K562 (cell line): ENCODE data around the gene HOXA1. TPM values are rescaled to one million over a fixed set of nuclear protein-coding genes. Genes with fewer than 3 reads are reported as not detected.

Experiments
- ATAC-seq: fragments of 200-7000 bp; cut with Tn5 transposase; 3 replicates; pipeline ENCODE4 v1.9.1; 2020; ENCODE audit warnings: moderate library complexity
- BruUV-seq: library from RNA; stranded (reverse); fragments of 400-500 nt; replicated peaks from 2 replicates; lab custom pipeline; 2021; lab: Mats Ljungman, UMichigan
- CTCF ChIA-PET: fragments of 300-600 bp; formaldehyde crosslinking; extraction: SDS; loops from one replicate; lab custom pipeline; 2021; ENCODE audit warnings: low intra/inter-chr PET ratio; lab: Yijun Ruan, JAX
- POLR2A ChIA-PET: fragments of 300-600, 350-650 bp; sonication (Branson Sonifier 250); formaldehyde crosslinking; extraction: SDS; loops from one replicate; lab custom pipeline; 2021; ENCODE audit warnings: antibody characterized with exemption, inconsistent platforms; lab: Yijun Ruan, JAX
- DNase-seq, 4 experiments: peaks; one replicate each; pipeline versions ENCODE4 v3.0.0 to v3.0.0-alpha.2; 2011 to 2018; ENCODE audit warnings: low spot score in 3 of 4, mixed read lengths in 3 of 4; ENCODE audit errors: extremely low read depth in 1 of 4
- FAIRE-seq: peaks from 2 replicates; lab custom pipeline; 2011; peaks lifted over from hg19 to GRCh38; lab: Jason Lieb, UNC
- H2AFZ ChIP-seq: 2 replicates; pipeline ENCODE4 v1.6.0; 2011; ENCODE audit warnings: low read depth, low read length, control low read depth, inconsistent platforms
- H3K27ac ChIP-seq: fragments of 200-600 bp; 3 replicates; pipeline ENCODE4 v1.8.0; 2011; ENCODE audit warnings: low read depth, mild to moderate bottlenecking, control low read depth, inconsistent platforms, low read length, moderate library complexity, mixed read lengths; ENCODE audit errors: extremely low read depth
- H3K27me3 ChIP-seq, 2 experiments: fragments of 300-600 bp in 1 of 2; 2 replicates in 1 of 2; 3 replicates in 1 of 2; pipeline versions ENCODE4 v1.6.0 to v1.8.0; 2011; ENCODE audit warnings: inconsistent platforms in 2 of 2, low read length in 2 of 2, mild to moderate bottlenecking in 1 of 2, mixed read lengths in 1 of 2, moderate library complexity in 1 of 2; ENCODE audit not compliant: control insufficient read depth in 2 of 2, insufficient read depth in 2 of 2
- H3K36me3 ChIP-seq: fragments of 300-600 bp; 3 replicates; pipeline ENCODE4 v1.8.0; 2011; ENCODE audit warnings: mild to moderate bottlenecking, low read length, inconsistent platforms; ENCODE audit not compliant: control insufficient read depth, insufficient read depth
- H3K4me1 ChIP-seq, 2 experiments: fragments of 200-600 bp in 1 of 2; replicated peaks in 1 of 2; 2 replicates in 1 of 2; 3 replicates in 1 of 2; pipeline versions ENCODE4 v1.5.1 to v1.8.0; 2011; ENCODE audit warnings: inconsistent platforms in 2 of 2, low read length in 2 of 2, mild to moderate bottlenecking in 1 of 2, mixed read lengths in 1 of 2, moderate library complexity in 1 of 2; ENCODE audit not compliant: control insufficient read depth in 2 of 2, insufficient read depth in 2 of 2
- H3K4me2 ChIP-seq: 2 replicates; pipeline ENCODE4 v1.6.1; 2011; ENCODE audit warnings: low read length, control low read depth, inconsistent platforms, mixed read lengths; ENCODE audit not compliant: insufficient read depth
- H3K4me3 ChIP-seq: fragments of 200-600 bp; sonication (generic), shearing (Covaris generic); 2 replicates; pipeline ENCODE4 v1.5.1; 2016; ENCODE audit warnings: control low read depth, inconsistent platforms
- H3K79me2 ChIP-seq: fragments of 200-600 bp; 3 replicates; pipeline ENCODE4 v1.8.0; 2011; ENCODE audit warnings: low read length, inconsistent platforms; ENCODE audit not compliant: control insufficient read depth, insufficient read depth
- H3K9ac ChIP-seq, 2 experiments: 2 replicates each; pipeline versions ENCODE4 v1.6.0 to v1.6.1; 2011; ENCODE audit warnings: low read depth in 2 of 2, low read length in 2 of 2, control low read depth in 1 of 2, inconsistent platforms in 1 of 2, mild to moderate bottlenecking in 1 of 2, mixed read lengths in 1 of 2; ENCODE audit not compliant: insufficient read depth in 1 of 2
- H3K9me1 ChIP-seq: one replicate; pipeline ENCODE4 v1.6.0; 2011; ENCODE audit warnings: inconsistent platforms, mild to moderate bottlenecking, low read length, moderate library complexity; ENCODE audit not compliant: control insufficient read depth, insufficient read depth
- H3K9me3 ChIP-seq: replicated peaks from 2 replicates; pipeline ENCODE4 v1.5.1; 2011; ENCODE audit warnings: low read depth, low read length, inconsistent platforms; ENCODE audit not compliant: control insufficient read depth, insufficient read depth
- H4K20me1 ChIP-seq: replicated peaks from 2 replicates; pipeline ENCODE4 v1.6.1; 2011; ENCODE audit warnings: low read length, inconsistent platforms, mixed read lengths; ENCODE audit not compliant: control insufficient read depth, insufficient read depth
- FOXK2 ChIP-seq, 2 experiments: fragments of 450-650 bp; IDR thresholded peaks in 1 of 2; conservative IDR thresholded peaks in 1 of 2; 2 replicates each; pipeline ENCODE4 v1.6.1; 2016; ENCODE audit warnings: low read depth in 2 of 2, mild to moderate bottlenecking in 1 of 2
- HCFC1 ChIP-seq: IDR thresholded peaks from 2 replicates; pipeline ENCODE4 v1.6.1; 2012; ENCODE audit warnings: low read depth, low read length, improper control_type of control experiment
- PHB2 ChIP-seq: fragments of 450-650 bp; IDR thresholded peaks from 2 replicates; pipeline ENCODE4 v1.6.1; 2017; ENCODE audit warnings: low read depth
- PHF8 ChIP-seq: fragments of 200-600 bp; sonication (generic); IDR thresholded peaks from 2 replicates; pipeline ENCODE4 v1.6.1; 2012; ENCODE audit warnings: mixed run types, mild to moderate bottlenecking, inconsistent platforms, low read length, moderate library complexity, borderline replicate concordance
- RBM25 ChIP-seq: fragments of 200-400 bp; formaldehyde crosslinking; IDR thresholded peaks from 2 replicates; pipeline ENCODE4 v1.6.1; 2018; ENCODE audit warnings: low read length, low read depth, moderate library complexity; ENCODE audit not compliant: severe bottlenecking
- ZNF217 ChIP-seq: sonication (generic); formaldehyde crosslinking; IDR thresholded peaks from 2 replicates; pipeline ENCODE4 v1.8.0; 2022; ENCODE audit warnings: mild to moderate bottlenecking, missing genetic modification reagents
- WGBS: fragments of 100-300 bp; shearing (Covaris generic); methylation state at CpG from one replicate; pipeline ENCODE4 v1.1.6; 2016; ENCODE audit warnings: low coverage, mixed read lengths; ENCODE audit not compliant: insufficient coverage; ENCODE audit errors: missing lambda C conversion rate; 5-methylcytosine and 5-hydroxymethylcytosine counted together
- in situ Hi-C: fragments of 300-500 bp; cut with MboI; formaldehyde crosslinking; loops from 4 replicates; pipeline ENCODE4 v1.15.0; 2018; ENCODE audit warnings: inconsistent platforms, mixed read lengths
- intact Hi-C: fragments of 100-400 bp; cut with micrococcal nuclease; formaldehyde crosslinking; loops from 2 replicates; pipeline ENCODE4 v1.14.2; 2022
- polyA plus RNA-seq, 8 experiments: library from polyadenylated mRNA; depleted of rRNA in 4 of 8; stranded (reverse) in 5 of 8; unstranded in 3 of 8; fragments of >200 nt; fragmentation: Nextera tagmentation in 2 of 8; fragmentation: Illumina TruSeq in 1 of 8; extraction: Ambion mirVana in 2 of 8; extraction: Trizol in 1 of 8; gene quantifications; 2 replicates each; pipeline versions ENCODE4 v1.2.1 to v1.2.3, GENCODE V29; 2011 to 2014; ENCODE audit warnings: inconsistent platforms in 1 of 8, missing spikeins in 1 of 8
- total RNA-seq, 7 experiments: library from RNA; depleted of rRNA in 6 of 7; stranded (reverse); fragments of >200 nt in 6 of 7; fragmentation: Illumina TruSeq in 2 of 7; extraction: Trizol in 2 of 7; gene quantifications; 2 replicates each; pipeline versions ENCODE4 v1.2.1 to v1.2.3, GENCODE V29; 2011 to 2021; ENCODE audit warnings: low replicate concordance in 1 of 7
- TF ChIP-seq, protein P1 (sequence below): fragments of 250-450 bp; sonication (Bioruptor Pico); IDR thresholded peaks from 2 replicates; pipeline ENCODE4 v1.5.0; 2021; ENCODE audit warnings: mild to moderate bottlenecking, borderline replicate concordance
- TF ChIP-seq, protein P2 (sequence below): sonication (generic); formaldehyde crosslinking; IDR thresholded peaks from 2 replicates; pipeline ENCODE4 v1.9.0; 2022; ENCODE audit warnings: mild to moderate bottlenecking, missing genetic modification reagents
- TF ChIP-seq, protein P3 (sequence below): fragments of 250-450 bp; sonication (Bioruptor Pico); IDR thresholded peaks from 2 replicates; pipeline ENCODE4 v1.8.0; 2021; ENCODE audit warnings: mild to moderate bottlenecking, moderate library complexity
- TF ChIP-seq, protein P4 (sequence below): fragments of 250-450 bp; sonication (Bioruptor Pico); IDR thresholded peaks from 2 replicates; pipeline ENCODE4 v1.4.0; 2020; ENCODE audit warnings: borderline replicate concordance

HOXA1 gene
- total and polyA plus RNA-seq, 9 of the 15 experiments (the other 6 are each of a cell fraction or from before 2014, with no cell fraction given), result 0.03 to 0.63 (median 0.09) TPM; not detected in 4

DNA sequence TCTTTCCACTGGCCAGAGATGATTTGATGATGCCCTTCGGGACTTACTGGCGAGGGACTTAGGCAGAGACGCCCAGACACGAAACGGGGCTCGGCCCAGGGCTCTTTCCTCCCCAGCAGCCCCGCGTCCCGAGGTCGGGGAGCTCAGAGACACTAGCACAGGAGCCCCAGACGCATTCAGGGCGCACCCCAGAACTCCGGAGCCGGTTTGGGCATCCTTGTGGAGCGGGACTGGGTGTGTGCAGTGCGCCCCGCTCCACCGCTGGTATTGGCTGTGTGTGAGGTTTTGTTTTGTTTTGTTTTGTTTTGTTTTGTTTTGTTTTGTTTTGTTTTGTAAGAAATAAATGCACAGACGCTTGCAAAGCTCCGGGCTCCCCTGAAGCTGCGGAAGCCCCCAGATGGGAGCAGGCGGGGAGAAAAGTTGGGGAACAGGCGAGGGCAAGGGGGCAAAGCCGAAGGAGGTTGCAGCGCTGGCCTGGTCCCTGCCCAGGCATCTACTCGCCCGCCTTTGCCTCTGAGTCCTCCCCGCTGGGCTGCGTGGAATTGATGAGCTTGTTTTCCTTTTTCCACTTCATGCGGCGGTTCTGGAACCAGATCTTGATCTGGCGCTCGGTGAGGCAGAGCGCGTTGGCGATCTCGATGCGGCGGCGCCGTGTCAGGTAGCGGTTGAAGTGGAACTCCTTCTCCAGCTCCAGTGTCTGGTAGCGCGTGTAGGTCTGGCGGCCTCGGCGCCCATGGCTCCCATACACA lies 49.5 kb upstream of the HOXA1 start:
- Histone ChIP-seq H4K20me1 (no peaks in the 10 kb centered on the region), H3K4me2 (no peak overlapping the region), H3K9ac (no peak overlapping the region; a peak in 1 of 4 replicates), H3K9me1 (no peaks in the 10 kb centered on the region), H3K4me3 (no peak overlapping the region), H3K4me1 (peaks cover 0 to 16% of the 10 kb centered on the region in 2 experiments; a peak in 2 of 5 replicates), H3K27me3 (peaks cover 29 to 87% of the 10 kb centered on the region in 2 experiments), H2AFZ (no peak overlapping the region), H3K27ac (no peak overlapping the region), H3K36me3 (no peaks in the 10 kb centered on the region), H3K9me3 (no peaks in the 10 kb centered on the region)
- BruUV-seq, result no TSS peak
- 11% methylated on average over 40 of the region's 47 CpGs for WGBS
- DNase-seq (no peak), ATAC-seq (no peak)
- ChIA-PET CTCF (no interaction called here), POLR2A (no interaction called here)
- intact Hi-C loops (no loop called here), in situ Hi-C loops (loop anchor here (10.0 kb wide), 1 partner anchor 291 kb away; no protein-coding TSS in a partner anchor)
- TF ChIP-seq HCFC1 (no peak), FOXK2 (conservative IDR thresholded peaks at IDR 0.05 in 1 of 2, IDR thresholded peaks at IDR 0.05 in 1 of 2; ENCODE audit: low read depth in 2 of 2) (no peak), RBM25 (no peak), PHF8 (no peak), PHB2 (no peak), ZNF217 (CRISPR knock-in tag) (no peak)
- TF ChIP-seq, protein P1, sequence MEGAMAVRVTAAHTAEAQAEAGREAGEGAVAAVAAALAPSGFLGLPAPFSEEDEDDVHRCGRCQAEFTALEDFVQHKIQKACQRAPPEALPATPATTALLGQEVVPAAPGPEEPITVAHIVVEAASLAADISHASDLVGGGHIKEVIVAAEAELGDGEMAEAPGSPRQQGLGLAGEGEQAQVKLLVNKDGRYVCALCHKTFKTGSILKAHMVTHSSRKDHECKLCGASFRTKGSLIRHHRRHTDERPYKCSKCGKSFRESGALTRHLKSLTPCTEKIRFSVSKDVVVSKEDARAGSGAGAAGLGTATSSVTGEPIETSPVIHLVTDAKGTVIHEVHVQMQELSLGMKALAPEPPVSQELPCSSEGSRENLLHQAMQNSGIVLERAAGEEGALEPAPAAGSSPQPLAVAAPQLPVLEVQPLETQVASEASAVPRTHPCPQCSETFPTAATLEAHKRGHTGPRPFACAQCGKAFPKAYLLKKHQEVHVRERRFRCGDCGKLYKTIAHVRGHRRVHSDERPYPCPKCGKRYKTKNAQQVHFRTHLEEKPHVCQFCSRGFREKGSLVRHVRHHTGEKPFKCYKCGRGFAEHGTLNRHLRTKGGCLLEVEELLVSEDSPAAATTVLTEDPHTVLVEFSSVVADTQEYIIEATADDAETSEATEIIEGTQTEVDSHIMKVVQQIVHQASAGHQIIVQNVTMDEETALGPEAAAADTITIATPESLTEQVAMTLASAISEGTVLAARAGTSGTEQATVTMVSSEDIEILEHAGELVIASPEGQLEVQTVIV (CRISPR knock-in tag), result no peak
- TF ChIP-seq, protein P2, sequence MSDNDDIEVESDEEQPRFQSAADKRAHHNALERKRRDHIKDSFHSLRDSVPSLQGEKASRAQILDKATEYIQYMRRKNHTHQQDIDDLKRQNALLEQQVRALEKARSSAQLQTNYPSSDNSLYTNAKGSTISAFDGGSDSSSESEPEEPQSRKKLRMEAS (CRISPR knock-in tag), result no peak
- TF ChIP-seq, protein P3, sequence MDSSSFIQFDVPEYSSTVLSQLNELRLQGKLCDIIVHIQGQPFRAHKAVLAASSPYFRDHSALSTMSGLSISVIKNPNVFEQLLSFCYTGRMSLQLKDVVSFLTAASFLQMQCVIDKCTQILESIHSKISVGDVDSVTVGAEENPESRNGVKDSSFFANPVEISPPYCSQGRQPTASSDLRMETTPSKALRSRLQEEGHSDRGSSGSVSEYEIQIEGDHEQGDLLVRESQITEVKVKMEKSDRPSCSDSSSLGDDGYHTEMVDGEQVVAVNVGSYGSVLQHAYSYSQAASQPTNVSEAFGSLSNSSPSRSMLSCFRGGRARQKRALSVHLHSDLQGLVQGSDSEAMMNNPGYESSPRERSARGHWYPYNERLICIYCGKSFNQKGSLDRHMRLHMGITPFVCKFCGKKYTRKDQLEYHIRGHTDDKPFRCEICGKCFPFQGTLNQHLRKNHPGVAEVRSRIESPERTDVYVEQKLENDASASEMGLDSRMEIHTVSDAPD (CRISPR knock-in tag), result no peak
- TF ChIP-seq, protein P4, sequence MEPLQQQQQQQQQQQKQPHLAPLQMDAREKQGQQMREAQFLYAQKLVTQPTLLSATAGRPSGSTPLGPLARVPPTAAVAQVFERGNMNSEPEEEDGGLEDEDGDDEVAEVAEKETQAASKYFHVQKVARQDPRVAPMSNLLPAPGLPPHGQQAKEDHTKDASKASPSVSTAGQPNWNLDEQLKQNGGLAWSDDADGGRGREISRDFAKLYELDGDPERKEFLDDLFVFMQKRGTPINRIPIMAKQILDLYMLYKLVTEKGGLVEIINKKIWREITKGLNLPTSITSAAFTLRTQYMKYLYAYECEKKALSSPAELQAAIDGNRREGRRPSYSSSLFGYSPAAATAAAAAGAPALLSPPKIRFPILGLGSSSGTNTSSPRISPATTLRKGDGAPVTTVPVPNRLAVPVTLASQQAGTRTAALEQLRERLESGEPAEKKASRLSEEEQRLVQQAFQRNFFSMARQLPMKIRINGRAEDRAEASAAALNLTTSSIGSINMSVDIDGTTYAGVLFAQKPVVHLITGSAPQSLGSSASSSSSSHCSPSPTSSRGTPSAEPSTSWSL, result no peak
- TF ChIP-seq, all 486 proteins: peak for 0
- no peaks in the 10 kb centered on the region for H3K79me2 ChIP-seq
- no peak for FAIRE-seq
